H1 (cell line): ENCODE data around the gene FSD1. TPM values are rescaled to one million over a fixed set of nuclear protein-coding genes. Genes with fewer than 3 reads are reported as not detected.

ENCODE experiments used
- CTCF ChIA-PET: fragments of 300-600 bp; sonication (Branson Sonifier 250); formaldehyde crosslinking; loops from one replicate; lab custom pipeline; 2021; ENCODE audit not compliant: partially characterized antibody; lab: Charles Lee
- POLR2A ChIA-PET: fragments of 300-600 bp; sonication (Branson Sonifier 250); formaldehyde crosslinking; loops from one replicate; lab custom pipeline; 2021; ENCODE audit warnings: inconsistent platforms; ENCODE audit not compliant: partially characterized antibody; lab: Charles Lee
- DNase-seq, 2 experiments: peaks; one replicate each; pipeline versions ENCODE4 v3.0.0 to v3.0.0-alpha.2; 2010 to 2022; ENCODE audit warnings: low spot score in 2 of 2, low read depth in 1 of 2, mixed read lengths in 1 of 2
- FAIRE-seq: peaks from 2 replicates; lab custom pipeline; 2011; peaks lifted over from hg19 to GRCh38; lab: Jason Lieb, UNC
- H2AFZ ChIP-seq: 2 replicates; pipeline ENCODE4 v1.8.1; 2012; ENCODE audit warnings: low read length, inconsistent platforms
- H2AK5ac ChIP-seq: 2 replicates; pipeline ENCODE4 v1.6.1; 2013; ENCODE audit warnings: low read depth, low read length
- H2BK120ac ChIP-seq: replicated peaks from 2 replicates; pipeline ENCODE3; 2013; ENCODE audit warnings: low read depth, low read length, inconsistent platforms
- H2BK12ac ChIP-seq: 2 replicates; pipeline ENCODE4 v1.6.1; 2013; ENCODE audit warnings: low read depth, low read length
- H2BK15ac ChIP-seq: 2 replicates; pipeline ENCODE4 v1.6.1; 2013; ENCODE audit warnings: low read length
- H2BK20ac ChIP-seq: 2 replicates; pipeline ENCODE4 v1.6.1; 2013; ENCODE audit warnings: low read length
- H2BK5ac ChIP-seq: 2 replicates; pipeline ENCODE4 v1.6.1; 2013; ENCODE audit warnings: low read depth, low read length
- H3K14ac ChIP-seq: 2 replicates; pipeline ENCODE4 v1.6.1; 2013; ENCODE audit warnings: inconsistent platforms; ENCODE audit not compliant: insufficient read length
- H3K18ac ChIP-seq: 2 replicates; pipeline ENCODE4 v1.6.1; 2013; ENCODE audit warnings: low read length; ENCODE audit errors: extremely low read depth
- H3K23ac ChIP-seq: 2 replicates; pipeline ENCODE4 v1.6.1; 2013; ENCODE audit warnings: inconsistent platforms; ENCODE audit not compliant: insufficient read length
- H3K23me2 ChIP-seq: 2 replicates; pipeline ENCODE4 v1.6.1; 2013; ENCODE audit warnings: low read depth, low read length
- H3K27ac ChIP-seq: 2 replicates; pipeline ENCODE4 v1.6.1; 2011; ENCODE audit warnings: low read depth, low read length, inconsistent platforms
- H3K27me3 ChIP-seq, 4 experiments: replicated peaks in 1 of 4; 1 replicate in 1 of 4; 2 replicates in 3 of 4; pipeline versions ENCODE4 v1.6.1 to v1.8.1; 2011 to 2013; ENCODE audit warnings: low read length in 3 of 4, mild to moderate bottlenecking in 3 of 4, inconsistent platforms in 2 of 4, mixed read lengths in 2 of 4, moderate library complexity in 1 of 4; ENCODE audit not compliant: control insufficient read depth in 3 of 4, insufficient read depth in 3 of 4; ENCODE audit errors: extremely low read depth in 1 of 4
- H3K36me3 ChIP-seq, 4 experiments: 2 replicates each; pipeline versions ENCODE4 v1.6.1 to v1.8.1; 2011 to 2013; ENCODE audit warnings: mild to moderate bottlenecking in 4 of 4, low read length in 3 of 4, moderate library complexity in 2 of 4, control low read depth in 1 of 4, inconsistent platforms in 1 of 4; ENCODE audit not compliant: insufficient read depth in 4 of 4, control insufficient read depth in 2 of 4
- H3K4ac ChIP-seq: replicated peaks from 2 replicates; pipeline ENCODE3; 2013; ENCODE audit warnings: low read length, low read depth, mixed read lengths, inconsistent platforms; ENCODE audit not compliant: insufficient read length
- H3K4me1 ChIP-seq, 4 experiments: replicated peaks in 1 of 4; 1 replicate in 1 of 4; 2 replicates in 3 of 4; pipeline versions ENCODE4 v1.6.1 to v1.8.1; 2011 to 2013; ENCODE audit warnings: low read length in 3 of 4, inconsistent platforms in 2 of 4, mixed read lengths in 1 of 4; ENCODE audit not compliant: insufficient read depth in 4 of 4, control insufficient read depth in 3 of 4
- H3K4me2 ChIP-seq, 2 experiments: 2 replicates each; pipeline versions ENCODE4 v1.6.1 to v1.8.1; 2011 to 2013; ENCODE audit warnings: low read depth in 2 of 2, low read length in 2 of 2, control low read depth in 1 of 2, inconsistent platforms in 1 of 2, mild to moderate bottlenecking in 1 of 2; ENCODE audit not compliant: insufficient read depth in 1 of 2
- H3K4me3 ChIP-seq, 4 experiments: fragments of 200-600, 300-600 bp in 1 of 4; sonication (generic), shearing (Covaris generic), sonication (Bioruptor Twin) in 1 of 4; 2 replicates each; pipeline versions ENCODE4 v1.5.1 to v1.8.1; 2011 to 2016; ENCODE audit warnings: low read length in 4 of 4, low read depth in 3 of 4, control low read depth in 2 of 4, inconsistent platforms in 2 of 4, mild to moderate bottlenecking in 2 of 4, mixed read lengths in 1 of 4, moderate library complexity in 1 of 4; ENCODE audit not compliant: insufficient read depth in 2 of 4; ENCODE audit errors: extremely low read depth in 1 of 4
- H3K56ac ChIP-seq: replicated peaks from 2 replicates; pipeline ENCODE3; 2013; ENCODE audit warnings: low read depth, mild to moderate bottlenecking, mixed read lengths, low read length, inconsistent platforms; ENCODE audit not compliant: insufficient read length
- H3K79me1 ChIP-seq: 2 replicates; pipeline ENCODE4 v1.6.1; 2013; ENCODE audit warnings: low read depth, low read length, control low read depth
- H3K79me2 ChIP-seq, 2 experiments: 2 replicates each; pipeline versions ENCODE4 v1.6.1 to v1.8.1; 2012 to 2013; ENCODE audit warnings: low read length in 2 of 2, mild to moderate bottlenecking in 2 of 2, inconsistent platforms in 1 of 2; ENCODE audit not compliant: insufficient read depth in 2 of 2, control insufficient read depth in 1 of 2
- H3K9ac ChIP-seq, 4 experiments: replicated peaks in 1 of 4; 1 replicate in 1 of 4; 2 replicates in 3 of 4; pipeline versions ENCODE4 v1.6.1 to v1.8.1; 2011 to 2013; ENCODE audit warnings: low read depth in 3 of 4, low read length in 3 of 4, control low read depth in 2 of 4, mild to moderate bottlenecking in 2 of 4, moderate library complexity in 2 of 4, inconsistent platforms in 1 of 4; ENCODE audit errors: extremely low read depth in 1 of 4
- H3K9me3 ChIP-seq, 2 experiments: 2 replicates each; pipeline versions ENCODE4 v1.6.1 to v1.8.1; 2012 to 2013; ENCODE audit warnings: mild to moderate bottlenecking in 2 of 2, moderate library complexity in 2 of 2, control low read depth in 1 of 2, inconsistent platforms in 1 of 2, low read depth in 1 of 2, low read length in 1 of 2, mixed read lengths in 1 of 2; ENCODE audit not compliant: insufficient read depth in 2 of 2
- H4K20me1 ChIP-seq, 2 experiments: replicated peaks in 1 of 2; 2 replicates each; pipeline versions ENCODE3 to v1.8.1; 2011 to 2013; ENCODE audit warnings: inconsistent platforms in 2 of 2, low read length in 2 of 2, mild to moderate bottlenecking in 1 of 2; ENCODE audit not compliant: insufficient read depth in 2 of 2, control insufficient read depth in 1 of 2
- H4K5ac ChIP-seq: 2 replicates; pipeline ENCODE4 v1.6.1; 2013; ENCODE audit warnings: low read length, low read depth, mixed read lengths, inconsistent platforms; ENCODE audit not compliant: insufficient read length
- H4K8ac ChIP-seq: 2 replicates; pipeline ENCODE4 v1.8.0; 2013; ENCODE audit warnings: mild to moderate bottlenecking, moderate library complexity, low read length, inconsistent platforms; ENCODE audit not compliant: insufficient read depth; ENCODE audit errors: extremely low read depth
- H4K91ac ChIP-seq: replicated peaks from 2 replicates; pipeline ENCODE3; 2013; ENCODE audit warnings: low read length, mixed read lengths, inconsistent platforms; ENCODE audit not compliant: insufficient read length
- CBX8 ChIP-seq: fragments of 300-800, 300-1000 bp; sonication (generic); IDR thresholded peaks from 2 replicates; pipeline ENCODE4 v1.7.1; 2016; ENCODE audit warnings: low read depth, low read length, borderline replicate concordance
- JUND ChIP-seq: IDR thresholded peaks from 2 replicates; pipeline ENCODE4 v1.6.1; 2011; ENCODE audit warnings: mild to moderate bottlenecking, improper control_type of control experiment, low read length
- PHF8 ChIP-seq: fragments of 200-600 bp; sonication (generic); conservative IDR thresholded peaks from 2 replicates; pipeline ENCODE4 v1.7.1; 2012; ENCODE audit warnings: low read depth, mild to moderate bottlenecking, inconsistent platforms, low read length, moderate library complexity
- WGBS, 2 experiments: shearing (Covaris generic) in 1 of 2; methylation state at CpG; one replicate each; pipeline versions ENCODE4 v1.1.6 to v1.1.7; 2013 to 2015; ENCODE audit warnings: low lambda C conversion rate in 2 of 2, mixed read lengths in 2 of 2, inconsistent platforms in 1 of 2, low coverage in 1 of 2, missing lambda C conversion rate in 1 of 2; ENCODE audit not compliant: insufficient replicate concordance in 2 of 2, insufficient coverage in 1 of 2, insufficient read length in 1 of 2; ENCODE audit errors: extremely low coverage in 1 of 2, missing lambda C conversion rate in 1 of 2; 5-methylcytosine and 5-hydroxymethylcytosine counted together
- polyA plus RNA-seq, 7 experiments: library from polyadenylated mRNA; depleted of rRNA in 3 of 7; stranded (reverse) in 5 of 7; unstranded in 2 of 7; fragments of >200 nt in 5 of 7; fragments of 200-250 nt in 2 of 7; gene quantifications; 1 replicate in 5 of 7; 2 replicates in 1 of 7; 4 replicates in 1 of 7; pipeline versions ENCODE4 v1.2.1 to v1.2.3, GENCODE V29; 2011 to 2013; ENCODE audit warnings: missing spikeins in 2 of 7, mixed read lengths in 2 of 7
- total RNA-seq: library from RNA; stranded (reverse); fragmentation: NEBNext Ultra II Directional; extraction: Animal tissue kit (Norgen Biotek cat#: 25700); gene quantifications from 2 replicates; pipeline ENCODE4 v1.2.1, GENCODE V29; 2021
- TF ChIP-seq, protein P1 (sequence below), 3 experiments: IDR thresholded peaks; 1 replicate in 2 of 3; 2 replicates in 1 of 3; pipeline versions ENCODE4 v1.5.1 to v1.6.1; 2011; ENCODE audit warnings: low read length in 3 of 3, mild to moderate bottlenecking in 3 of 3, inconsistent platforms in 2 of 3, low read depth in 1 of 3, moderate library complexity in 1 of 3; ENCODE audit not compliant: insufficient read depth in 1 of 3; ENCODE audit errors: control extremely low read depth in 1 of 3

Gene FSD1
- total and polyA plus RNA-seq, 2 of the 8 experiments (the other 6 are each of a cell fraction or from before 2014, with no cell fraction given) = 58.8 to 181 TPM

DNA sequence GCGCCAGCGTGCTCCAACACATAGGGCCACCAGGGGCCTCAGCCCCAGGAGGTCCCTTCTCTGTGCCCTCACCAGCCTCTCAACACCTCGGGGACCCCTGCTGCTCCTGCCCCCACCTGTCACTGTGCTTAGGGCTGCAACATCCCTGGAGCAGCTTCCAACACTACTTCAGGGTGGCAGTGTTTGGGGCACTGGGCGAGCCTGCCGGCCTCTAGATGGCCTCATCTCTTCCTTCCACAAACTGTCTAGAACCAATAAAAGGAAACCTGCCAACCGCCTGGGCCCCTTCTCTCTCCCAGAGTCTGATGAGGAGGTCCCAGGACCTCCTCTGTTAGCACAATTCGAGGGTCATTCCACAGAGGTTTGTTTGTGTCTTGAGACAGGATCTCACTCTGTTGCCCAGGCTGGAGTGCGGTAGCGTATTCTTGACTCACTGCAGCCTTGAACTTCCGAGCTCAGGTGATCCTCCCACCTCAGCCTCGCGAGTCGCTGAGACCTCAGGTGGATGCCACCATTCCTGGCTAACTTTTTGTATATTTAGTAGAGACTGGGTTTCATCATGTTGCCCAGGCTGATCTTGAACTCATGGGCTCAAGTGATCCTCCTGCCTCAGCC is 35.5 kb upstream of the FSD1 start:
- no peak overlapping the region for H2BK120ac ChIP-seq
- no peak overlapping the region for H3K23ac ChIP-seq
- no peak overlapping the region for H3K27ac ChIP-seq
- ChIA-PET POLR2A (interaction anchor here (0.5 to 5.4 kb wide), 4 partner anchors 11 to 139 kb away, joined by 3 to 36 read pairs (median 7); partner anchors contain the start of genes MPND and SHD), CTCF (interaction anchor here (0.5 to 14.6 kb wide), 18 partner anchors 8 to 152 kb away, joined by 3 to 311 read pairs (median 12); partner anchors contain the start of genes MPND and STAP2)
- FAIRE-seq = no peak
- H3K27me3 ChIP-seq = no peaks in the 10 kb centered on the region
- H3K18ac ChIP-seq = no peak overlapping the region
- no peak for DNase-seq
- no peak overlapping the region for H2AFZ ChIP-seq
- no peaks in the 10 kb centered on the region for H3K9me3 ChIP-seq
- no peaks in the 10 kb centered on the region for H3K79me1 ChIP-seq
- H3K56ac ChIP-seq = no peak overlapping the region
- H4K20me1 ChIP-seq = peaks cover 2 to 3% of the 10 kb centered on the region in 2 experiments
- no peak overlapping the region for H4K5ac ChIP-seq
- no peak overlapping the region for H3K4ac ChIP-seq
- H3K36me3 ChIP-seq = peaks cover 2 to 8% (median 5%) of the 10 kb centered on the region in 4 experiments; a peak in 4 of 8 replicates
- no peak overlapping the region for H3K9ac ChIP-seq
- no peak overlapping the region for H2BK15ac ChIP-seq
- no peak overlapping the region for H4K8ac ChIP-seq
- H2BK12ac ChIP-seq = no peak overlapping the region
- H2BK5ac ChIP-seq = no peak overlapping the region
- WGBS, 2 experiments = 95% methylated on average over 13 of the region's 13 CpGs; no CpG with 5 or more reads in 1 of the 2 experiments
- H3K4me1 ChIP-seq = no peaks in the 10 kb centered on the region; a peak in 2 of 7 replicates
- no peak overlapping the region for H3K4me2 ChIP-seq
- TF ChIP-seq PHF8 (no peak), JUND (no peak), CBX8 (no peak)
- TF ChIP-seq, protein P1, sequence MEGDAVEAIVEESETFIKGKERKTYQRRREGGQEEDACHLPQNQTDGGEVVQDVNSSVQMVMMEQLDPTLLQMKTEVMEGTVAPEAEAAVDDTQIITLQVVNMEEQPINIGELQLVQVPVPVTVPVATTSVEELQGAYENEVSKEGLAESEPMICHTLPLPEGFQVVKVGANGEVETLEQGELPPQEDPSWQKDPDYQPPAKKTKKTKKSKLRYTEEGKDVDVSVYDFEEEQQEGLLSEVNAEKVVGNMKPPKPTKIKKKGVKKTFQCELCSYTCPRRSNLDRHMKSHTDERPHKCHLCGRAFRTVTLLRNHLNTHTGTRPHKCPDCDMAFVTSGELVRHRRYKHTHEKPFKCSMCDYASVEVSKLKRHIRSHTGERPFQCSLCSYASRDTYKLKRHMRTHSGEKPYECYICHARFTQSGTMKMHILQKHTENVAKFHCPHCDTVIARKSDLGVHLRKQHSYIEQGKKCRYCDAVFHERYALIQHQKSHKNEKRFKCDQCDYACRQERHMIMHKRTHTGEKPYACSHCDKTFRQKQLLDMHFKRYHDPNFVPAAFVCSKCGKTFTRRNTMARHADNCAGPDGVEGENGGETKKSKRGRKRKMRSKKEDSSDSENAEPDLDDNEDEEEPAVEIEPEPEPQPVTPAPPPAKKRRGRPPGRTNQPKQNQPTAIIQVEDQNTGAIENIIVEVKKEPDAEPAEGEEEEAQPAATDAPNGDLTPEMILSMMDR (IDR thresholded peaks at IDR 0.05; ENCODE audit: control extremely low read depth in 1 of 3, insufficient read depth in 1 of 3, low read depth in 1 of 3, low read length in 3 of 3) = peak in 1 of 3 experiments; percentile 17; a peak in 1 of 4 replicates
- H3K4me3 ChIP-seq = no peak overlapping the region
- no peak overlapping the region for H4K91ac ChIP-seq
- no peak overlapping the region for H3K14ac ChIP-seq
- H3K79me2 ChIP-seq = no peaks in the 10 kb centered on the region
- H2AK5ac ChIP-seq = no peak overlapping the region
- no peak overlapping the region for H2BK20ac ChIP-seq
- H3K23me2 ChIP-seq = no peaks in the 10 kb centered on the region
